Body of pancreas (tissue), 4 donors: ENCODE data around the gene HNRNPC.

Experiments
- POLR2A ChIP-seq, 3 donors: fragments of 450-650 bp; IDR thresholded peaks; one replicate each; pipeline ENCODE4 v1.6.1; 2016; ENCODE audit warnings: antibody characterized with exemption in 3 of 3, mild to moderate bottlenecking in 2 of 3
- TF ChIP-seq, protein P1 (sequence below), 7 experiments: fragments of 450-650 bp in 4 of 7; fragments of 200-600 bp in 3 of 7; sonication (generic) in 3 of 7; IDR thresholded peaks; one replicate each; pipeline ENCODE4 v1.5.1; 2016 to 2019; ENCODE audit warnings: antibody characterized with exemption in 7 of 7

DNA sequence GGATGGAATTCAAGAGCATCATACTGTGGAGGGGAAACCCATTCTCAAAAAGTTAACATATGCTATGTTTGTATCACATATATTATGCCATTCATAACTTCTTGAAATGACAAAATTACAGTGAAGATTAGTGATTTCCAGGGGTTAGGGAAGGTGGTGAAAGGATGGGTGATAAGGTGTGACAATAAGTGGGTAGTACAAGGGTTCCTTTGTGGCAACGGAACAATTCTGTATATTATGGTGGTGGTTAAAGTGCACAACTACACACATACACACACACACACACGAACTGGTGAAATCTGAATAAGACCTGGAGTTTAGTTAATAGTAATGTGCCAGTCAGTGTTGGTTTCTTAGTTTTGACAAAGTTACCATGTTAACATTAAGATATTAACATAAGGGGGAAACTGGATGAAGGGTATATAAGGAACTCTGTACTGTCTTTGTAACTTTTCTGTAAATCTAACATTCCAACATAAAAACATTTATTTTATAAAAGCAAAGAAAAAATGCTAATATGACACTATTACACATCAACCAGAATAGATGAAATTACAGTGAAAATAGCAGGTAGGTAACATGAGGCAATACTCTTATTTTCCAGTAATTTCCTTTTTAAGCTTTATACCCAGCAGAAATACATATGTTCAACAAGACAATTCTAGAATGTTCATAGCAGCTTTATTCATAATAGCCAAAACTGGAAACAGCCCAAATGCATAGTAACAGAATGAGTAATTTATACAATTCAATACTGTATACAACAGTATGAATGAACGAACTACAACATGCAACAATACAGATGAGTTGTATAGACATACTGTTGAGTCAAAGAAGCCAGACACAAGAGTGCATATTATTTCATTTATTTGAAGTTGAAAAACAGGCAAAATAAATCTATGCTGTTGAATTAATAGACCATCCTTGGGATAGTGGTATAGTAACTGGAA, 69.4 kb downstream of the HNRNPC start:
- TF ChIP-seq, protein P1, sequence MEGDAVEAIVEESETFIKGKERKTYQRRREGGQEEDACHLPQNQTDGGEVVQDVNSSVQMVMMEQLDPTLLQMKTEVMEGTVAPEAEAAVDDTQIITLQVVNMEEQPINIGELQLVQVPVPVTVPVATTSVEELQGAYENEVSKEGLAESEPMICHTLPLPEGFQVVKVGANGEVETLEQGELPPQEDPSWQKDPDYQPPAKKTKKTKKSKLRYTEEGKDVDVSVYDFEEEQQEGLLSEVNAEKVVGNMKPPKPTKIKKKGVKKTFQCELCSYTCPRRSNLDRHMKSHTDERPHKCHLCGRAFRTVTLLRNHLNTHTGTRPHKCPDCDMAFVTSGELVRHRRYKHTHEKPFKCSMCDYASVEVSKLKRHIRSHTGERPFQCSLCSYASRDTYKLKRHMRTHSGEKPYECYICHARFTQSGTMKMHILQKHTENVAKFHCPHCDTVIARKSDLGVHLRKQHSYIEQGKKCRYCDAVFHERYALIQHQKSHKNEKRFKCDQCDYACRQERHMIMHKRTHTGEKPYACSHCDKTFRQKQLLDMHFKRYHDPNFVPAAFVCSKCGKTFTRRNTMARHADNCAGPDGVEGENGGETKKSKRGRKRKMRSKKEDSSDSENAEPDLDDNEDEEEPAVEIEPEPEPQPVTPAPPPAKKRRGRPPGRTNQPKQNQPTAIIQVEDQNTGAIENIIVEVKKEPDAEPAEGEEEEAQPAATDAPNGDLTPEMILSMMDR (IDR thresholded peaks at IDR 0.05) = no peak
- no peak for TF ChIP-seq POLR2A (IDR thresholded peaks at IDR 0.05)
